Retinal pigment epithelial cell (primary cell): ENCODE data around the gene PLSCR2.
"Not testable (repeated sequence)": the region's sequence is repeated elsewhere in the genome, so short reads cannot be mapped to it uniquely, and the experiment has no call there.

Source experiments
- DNase-seq: peaks from one replicate; pipeline ENCODE4 v3.0.0-alpha.2; 2010; ENCODE audit warnings: low read depth
- H3K4me3 ChIP-seq: 2 replicates; pipeline ENCODE4 v1.5.1; 2011; ENCODE audit warnings: mild to moderate bottlenecking, low read length, control low read depth, moderate library complexity
- TF ChIP-seq, protein P1 (sequence below): conservative IDR thresholded peaks from 2 replicates; pipeline ENCODE4 v1.5.1; 2011; ENCODE audit warnings: low read depth, low read length, control low read depth, inconsistent platforms

The PLSCR2 gene

DNA sequence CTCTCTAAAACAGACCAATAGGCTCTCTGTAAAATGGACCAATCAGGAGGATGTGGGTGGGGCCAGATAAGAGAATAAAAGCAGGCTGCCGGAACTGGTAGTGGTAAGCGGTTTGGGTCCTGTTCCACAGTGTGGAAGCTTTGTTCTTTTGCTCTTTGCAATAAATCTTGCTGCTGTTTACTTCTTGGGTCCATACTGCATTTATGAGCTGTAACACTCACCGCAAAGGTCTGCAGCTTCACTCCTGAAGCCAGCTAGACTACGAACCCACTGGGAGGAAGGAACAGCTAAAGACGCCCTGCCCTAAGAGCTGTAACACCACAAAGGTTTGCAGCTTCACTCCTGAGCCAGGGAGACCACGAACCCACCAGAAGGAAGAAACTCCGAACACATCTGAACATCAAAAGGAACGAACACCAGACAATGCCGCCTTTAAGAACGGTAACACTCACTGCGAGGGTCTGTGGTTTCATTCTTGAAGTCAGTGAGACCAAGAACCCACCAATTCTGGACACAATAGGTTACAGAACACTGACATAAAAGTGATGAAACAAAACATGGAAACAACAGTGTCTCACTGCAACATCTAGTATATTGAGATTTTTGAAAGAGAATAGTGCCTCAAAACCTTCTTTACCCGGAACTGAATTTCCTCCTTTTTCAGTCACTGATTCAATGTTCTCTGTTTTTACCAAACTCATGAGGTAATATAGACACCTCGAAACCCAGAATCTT lies 28.8 kb upstream of the PLSCR2 start:
- no peak overlapping the region for H3K4me3 ChIP-seq
- TF ChIP-seq, protein P1, sequence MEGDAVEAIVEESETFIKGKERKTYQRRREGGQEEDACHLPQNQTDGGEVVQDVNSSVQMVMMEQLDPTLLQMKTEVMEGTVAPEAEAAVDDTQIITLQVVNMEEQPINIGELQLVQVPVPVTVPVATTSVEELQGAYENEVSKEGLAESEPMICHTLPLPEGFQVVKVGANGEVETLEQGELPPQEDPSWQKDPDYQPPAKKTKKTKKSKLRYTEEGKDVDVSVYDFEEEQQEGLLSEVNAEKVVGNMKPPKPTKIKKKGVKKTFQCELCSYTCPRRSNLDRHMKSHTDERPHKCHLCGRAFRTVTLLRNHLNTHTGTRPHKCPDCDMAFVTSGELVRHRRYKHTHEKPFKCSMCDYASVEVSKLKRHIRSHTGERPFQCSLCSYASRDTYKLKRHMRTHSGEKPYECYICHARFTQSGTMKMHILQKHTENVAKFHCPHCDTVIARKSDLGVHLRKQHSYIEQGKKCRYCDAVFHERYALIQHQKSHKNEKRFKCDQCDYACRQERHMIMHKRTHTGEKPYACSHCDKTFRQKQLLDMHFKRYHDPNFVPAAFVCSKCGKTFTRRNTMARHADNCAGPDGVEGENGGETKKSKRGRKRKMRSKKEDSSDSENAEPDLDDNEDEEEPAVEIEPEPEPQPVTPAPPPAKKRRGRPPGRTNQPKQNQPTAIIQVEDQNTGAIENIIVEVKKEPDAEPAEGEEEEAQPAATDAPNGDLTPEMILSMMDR, result no peak
- DNase-seq, result no peak

- DNase-seq, H3K4me3 ChIP-seq: not testable (repeated sequence)
Observed at GRCh38 chr3:146497145-146497843, 27.9 kb upstream of the PLSCR2 start.

DNA sequence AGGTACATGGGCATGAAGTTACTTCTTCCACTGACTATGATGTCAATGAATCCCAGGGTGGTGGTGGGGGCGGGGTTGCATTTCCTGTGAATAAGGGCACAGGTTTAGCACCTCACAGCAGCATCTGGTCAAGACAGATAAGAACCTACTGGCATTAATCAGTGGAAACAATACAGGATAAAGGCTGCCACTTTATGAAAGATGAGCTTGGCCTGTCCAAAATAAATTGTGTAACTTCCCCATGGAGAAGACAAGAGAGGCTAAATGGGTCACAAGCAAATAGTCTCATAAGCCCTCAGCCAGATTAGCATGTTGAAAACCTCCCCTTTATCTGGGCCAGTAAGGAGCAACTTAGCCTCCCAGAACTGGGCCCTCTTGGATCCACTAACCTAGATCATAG lies 27.4 kb upstream of the PLSCR2 start:
- TF ChIP-seq, protein P1, result no peak
- no peak for DNase-seq
- H3K4me3 ChIP-seq, result no peak overlapping the region

DNA sequence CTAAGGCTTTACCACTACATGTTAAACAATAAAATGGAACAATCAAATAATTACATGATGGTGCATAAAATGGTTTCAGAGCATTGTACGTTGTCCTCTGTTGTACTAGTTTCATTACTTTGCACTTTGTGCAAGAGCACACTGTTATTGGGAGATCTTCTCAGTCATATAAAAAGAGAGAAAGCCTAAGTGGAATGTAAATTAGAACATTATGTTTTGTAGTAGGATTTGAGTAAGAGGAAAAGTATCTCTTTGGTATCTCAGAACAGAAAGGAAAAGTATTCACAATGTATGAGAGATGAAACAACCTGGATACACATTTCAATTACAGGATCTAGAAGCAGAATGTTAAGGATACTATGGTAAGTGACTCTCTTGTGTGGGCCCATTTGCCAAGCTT lies 26.9 kb upstream of the PLSCR2 start:
- H3K4me3 ChIP-seq, result no peak overlapping the region
- TF ChIP-seq, protein P1, result no peak
- DNase-seq, result no peak

DNA sequence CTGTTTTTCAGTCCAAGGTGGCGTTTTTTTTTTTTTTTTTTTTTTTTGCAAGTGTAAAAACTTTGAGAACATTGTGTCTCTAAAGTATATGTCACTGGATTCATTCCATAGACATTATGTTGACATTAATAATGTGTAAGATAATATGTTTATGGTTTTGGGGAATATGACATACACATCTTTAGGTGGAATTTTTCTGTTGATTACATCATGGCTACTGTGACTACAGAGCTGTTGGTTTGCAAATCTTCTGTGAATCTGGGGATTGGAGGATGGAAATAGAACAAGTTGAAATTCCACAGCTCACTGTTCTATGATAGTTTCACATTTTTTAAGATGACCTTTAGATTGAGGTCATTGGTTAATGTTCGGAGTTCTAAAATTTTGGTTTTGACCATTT lies 24.4 kb upstream of the PLSCR2 start:
- H3K4me3 ChIP-seq, result no peak overlapping the region
- DNase-seq, result no peak
- TF ChIP-seq, protein P1, result no peak

- H3K4me3 ChIP-seq, result no peak overlapping the region
- TF ChIP-seq, protein P1, result no peak
- DNase-seq, result peak; percentile 87
Observed at GRCh38 chr3:146493221-146493620, 23.9 kb upstream of the PLSCR2 start.

DNA sequence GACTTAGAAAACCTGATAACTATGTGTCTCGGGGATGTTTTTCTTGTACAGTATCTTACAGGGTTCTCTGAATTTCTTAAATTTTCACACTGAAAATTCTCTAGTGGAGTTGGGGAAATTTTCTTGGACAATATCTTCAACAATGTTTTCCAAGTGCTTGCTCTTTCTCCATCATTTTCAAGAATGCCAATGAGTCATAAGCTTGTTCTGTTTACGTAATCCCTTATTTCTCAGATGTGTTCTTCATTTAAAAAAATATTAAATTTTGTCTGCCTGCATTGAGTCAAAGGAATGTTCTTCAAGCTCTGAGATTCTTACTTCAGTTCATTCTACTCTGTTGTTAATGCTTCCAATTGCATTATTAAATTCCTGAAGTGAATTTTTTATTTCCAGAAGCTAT lies 21.9 kb upstream of the PLSCR2 start:
- TF ChIP-seq, protein P1, result no peak
- DNase-seq, result no peak
- H3K4me3 ChIP-seq, result no peak overlapping the region
